Muscle layer of duodenum (tissue), 2 donors: Measurements from ENCODE around the gene GLIS2.

ENCODE experiments used
- H3K27ac ChIP-seq: one replicate; pipeline ENCODE4 v1.7.0; 2013; ENCODE audit warnings: mild to moderate bottlenecking, low read length
- H3K27me3 ChIP-seq: one replicate; pipeline ENCODE4 v1.7.0; 2013; ENCODE audit warnings: low read depth, mild to moderate bottlenecking, control low read depth, low read length
- H3K36me3 ChIP-seq, 2 donors: one replicate each; pipeline ENCODE4 v1.7.0; 2013; ENCODE audit warnings: low read length in 2 of 2, control low read depth in 1 of 2, mild to moderate bottlenecking in 1 of 2; ENCODE audit not compliant: insufficient read depth in 2 of 2, control insufficient read depth in 1 of 2
- H3K4me1 ChIP-seq, 2 donors: one replicate each; pipeline ENCODE4 v1.7.0; 2013; ENCODE audit warnings: low read length in 2 of 2, mild to moderate bottlenecking in 2 of 2, control low read depth in 1 of 2, moderate library complexity in 1 of 2; ENCODE audit not compliant: insufficient read depth in 2 of 2, control insufficient read depth in 1 of 2
- H3K4me3 ChIP-seq, 2 donors: one replicate each; pipeline ENCODE4 v1.7.0; 2013; ENCODE audit warnings: low read length in 2 of 2, low read depth in 1 of 2, mild to moderate bottlenecking in 1 of 2
- H3K9me3 ChIP-seq, 2 donors: one replicate each; pipeline ENCODE4 v1.7.0; 2013; ENCODE audit warnings: low read length in 2 of 2, control low read depth in 1 of 2, mild to moderate bottlenecking in 1 of 2; ENCODE audit not compliant: control insufficient read depth in 1 of 2
- donor health status: healthy.

The GLIS2 gene

GRCh38 chr16:4370570-4371356 lies 54.9 kb downstream of the GLIS2 start:
- no peaks in the 10 kb centered on the region for H3K9me3 ChIP-seq
- H3K36me3 ChIP-seq: peaks cover 0 to 4% of the 10 kb centered on the region in 2 donors
- peak overlapping the region; percentile 72 for H3K27ac ChIP-seq
- H3K27me3 ChIP-seq: no peaks in the 10 kb centered on the region
- H3K4me3 ChIP-seq: peak overlapping the region in 1 of 2 donors; percentile 73
- peaks cover 4 to 34% of the 10 kb centered on the region in 2 donors for H3K4me1 ChIP-seq

DNA sequence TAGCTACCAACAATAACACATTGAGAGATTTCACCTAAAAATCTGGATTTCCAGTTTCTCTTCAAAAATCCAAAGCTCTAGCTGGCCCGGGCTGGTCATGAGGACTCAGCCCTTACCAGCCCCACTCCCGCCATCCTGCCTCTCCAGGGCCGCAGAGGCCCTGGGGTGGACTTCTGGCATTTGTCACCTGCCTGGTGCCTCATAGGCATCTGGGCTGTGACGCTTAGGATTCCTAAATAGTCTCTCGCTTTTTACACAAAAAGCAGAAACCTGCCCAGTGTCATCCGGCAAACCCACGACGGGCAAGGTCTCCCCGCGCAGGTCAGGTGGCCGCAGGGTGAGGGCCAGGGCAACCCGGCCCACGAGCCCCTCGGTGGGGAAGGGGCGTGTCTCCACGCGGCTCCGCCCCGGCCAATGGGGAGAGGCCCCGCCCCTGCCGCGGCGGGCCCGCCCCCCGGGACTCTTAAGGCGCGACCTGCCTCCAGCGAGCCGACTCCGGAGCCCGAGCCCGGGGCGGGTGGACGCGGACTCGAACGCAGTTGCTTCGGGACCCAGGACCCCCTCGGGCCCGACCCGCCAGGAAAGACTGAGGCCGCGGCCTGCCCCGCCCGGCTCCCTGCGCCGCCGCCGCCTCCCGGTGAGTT lies 55.6 kb downstream of the GLIS2 start, which contains the start of gene VASN:
VASN (plus strand) TSS at position 492 of the 644 bp plus-strand sequence. CDS start 9,030 bp downstream, outside the sequence.
- Histone ChIP-seq H3K4me3 (peak within 1 kb of the TSS; percentile 64 to 73), H3K27ac (peak within 1 kb of the TSS; percentile 72), H3K36me3 (peaks cover 0 to 4% of the 10 kb centered on the region in 2 donors), H3K27me3 (no peaks in the 10 kb centered on the region), H3K4me1 (peaks cover 4 to 41% of the 10 kb centered on the region in 2 donors), H3K9me3 (no peaks in the 10 kb centered on the region)

DNA sequence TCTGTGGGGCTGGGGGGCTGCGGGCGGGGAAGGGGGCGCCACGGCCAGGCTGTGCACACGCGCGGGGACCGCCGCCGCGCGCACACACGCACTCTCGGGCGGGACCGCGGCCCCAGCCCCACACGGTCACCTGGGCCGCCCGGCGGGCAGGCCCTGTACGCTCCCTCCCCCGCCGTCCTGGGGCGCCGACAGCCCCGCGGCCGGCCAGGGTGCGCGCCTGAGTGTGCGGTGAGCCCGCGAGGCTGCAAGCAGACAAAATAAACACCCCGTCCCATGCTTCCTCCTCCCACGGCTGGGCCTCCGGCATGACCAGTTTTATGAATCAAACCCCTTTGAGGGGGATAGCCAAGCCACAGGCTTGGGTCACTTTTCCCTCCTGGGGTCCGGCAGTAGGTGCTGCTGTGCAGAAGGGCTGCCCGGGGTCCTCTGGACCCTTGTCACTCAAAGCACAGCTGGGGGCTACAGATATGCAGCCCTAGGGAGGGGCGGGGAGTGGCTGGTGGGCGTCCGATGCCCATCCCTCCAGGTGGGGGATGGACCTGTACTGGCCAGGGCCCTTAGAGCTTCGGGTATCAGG lies 56.2 kb downstream of the GLIS2 start:
- Histone ChIP-seq H3K9me3 (no peaks in the 10 kb centered on the region), H3K27me3 (no peaks in the 10 kb centered on the region), H3K27ac (peak overlapping the region; percentile 63), H3K36me3 (peaks cover 0 to 2% of the 10 kb centered on the region in 2 donors), H3K4me3 (peak overlapping the region; percentile 64 to 73), H3K4me1 (peaks cover 4 to 46% of the 10 kb centered on the region in 2 donors)

- Histone ChIP-seq H3K27me3 (no peaks in the 10 kb centered on the region), H3K36me3 (no peaks in the 10 kb centered on the region), H3K4me3 (peak overlapping the region; percentile 64 to 73), H3K4me1 (peaks cover 4 to 51% of the 10 kb centered on the region in 2 donors), H3K27ac (peak overlapping the region; percentile 63), H3K9me3 (no peaks in the 10 kb centered on the region)
Observed at GRCh38 chr16:4372578-4373355, 56.9 kb downstream of the GLIS2 start.

GRCh38 chr16:4373356-4373908 lies 57.6 kb downstream of the GLIS2 start:
- Histone ChIP-seq H3K36me3 (no peaks in the 10 kb centered on the region), H3K27ac (peak overlapping the region; percentile 63), H3K4me3 (peak overlapping the region; percentile 64 to 73), H3K9me3 (no peaks in the 10 kb centered on the region), H3K27me3 (no peaks in the 10 kb centered on the region), H3K4me1 (peaks cover 4 to 52% of the 10 kb centered on the region in 2 donors)

GRCh38 chr16:4373909-4374742 lies 58.3 kb downstream of the GLIS2 start:
- Histone ChIP-seq H3K27ac (peak overlapping the region; percentile 63), H3K36me3 (no peaks in the 10 kb centered on the region), H3K27me3 (no peaks in the 10 kb centered on the region), H3K4me1 (peaks cover 4 to 52% of the 10 kb centered on the region in 2 donors), H3K9me3 (no peaks in the 10 kb centered on the region), H3K4me3 (peak overlapping the region; percentile 64 to 73)

GRCh38 chr16:4375717-4376116 lies 59.9 kb downstream of the GLIS2 start:
- Histone ChIP-seq H3K27ac (no peak overlapping the region), H3K27me3 (no peaks in the 10 kb centered on the region), H3K9me3 (no peaks in the 10 kb centered on the region), H3K4me1 (peaks cover 4 to 59% of the 10 kb centered on the region in 2 donors), H3K4me3 (peak overlapping the region in 1 of 2 donors; percentile 6), H3K36me3 (peaks cover 0 to 4% of the 10 kb centered on the region in 2 donors)

GRCh38 chr16:4376126-4376892 lies 60.4 kb downstream of the GLIS2 start:
- Histone ChIP-seq H3K27me3 (no peaks in the 10 kb centered on the region), H3K4me1 (peaks cover 4 to 59% of the 10 kb centered on the region in 2 donors), H3K9me3 (no peaks in the 10 kb centered on the region), H3K36me3 (peaks cover 0 to 10% of the 10 kb centered on the region in 2 donors), H3K27ac (no peak overlapping the region), H3K4me3 (peak overlapping the region; percentile 3 to 6)

DNA sequence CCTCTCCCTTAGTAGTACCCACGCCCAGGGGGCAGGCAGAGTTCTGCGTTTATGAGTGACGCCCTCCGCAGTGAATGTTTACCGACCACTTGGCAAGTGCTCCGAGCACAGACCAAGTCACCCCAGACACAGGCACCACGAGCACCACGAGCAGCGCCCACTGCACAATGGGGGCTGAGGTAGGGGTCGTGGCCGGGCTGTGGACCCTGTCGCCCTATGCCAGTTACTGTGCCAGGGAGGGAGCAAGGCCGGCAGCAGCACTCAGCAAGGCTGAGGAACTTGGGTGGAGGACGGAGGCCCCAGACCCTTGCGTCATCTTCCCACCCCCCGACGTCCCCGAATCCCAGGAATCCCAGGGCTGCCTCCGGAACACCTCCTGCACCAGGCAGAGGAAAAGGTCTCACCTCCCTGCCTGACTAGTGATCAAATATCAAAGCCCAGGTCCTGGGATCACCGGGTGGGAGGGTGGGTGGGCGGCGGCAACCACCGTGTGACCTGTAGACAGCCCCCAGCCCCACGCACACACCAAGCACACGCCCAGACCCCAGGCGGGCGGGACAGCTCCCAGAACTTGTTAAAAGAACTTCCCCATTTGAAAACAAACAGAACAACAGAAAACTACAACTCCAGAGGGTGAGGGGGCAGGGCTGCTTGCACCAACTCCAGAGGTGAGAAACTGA lies 61.2 kb downstream of the GLIS2 start:
- no peak overlapping the region for H3K27ac ChIP-seq
- no peaks in the 10 kb centered on the region for H3K27me3 ChIP-seq
- H3K9me3 ChIP-seq: no peaks in the 10 kb centered on the region
- H3K36me3 ChIP-seq: peaks cover 0 to 17% of the 10 kb centered on the region in 2 donors
- H3K4me1 ChIP-seq: peaks cover 4 to 59% of the 10 kb centered on the region in 2 donors
- peak overlapping the region in 1 of 2 donors; percentile 3 for H3K4me3 ChIP-seq
